Activated naive CD8-positive, alpha-beta T cell (primary cell): ENCODE measurements around the gene NRG2.

Source experiments
- H3K27ac Mint-ChIP-seq: one replicate; pipeline ENCODE4 v1.8.0; 2021; ENCODE audit warnings: mixed read lengths
- H3K27me3 Mint-ChIP-seq: one replicate; pipeline ENCODE4 v1.8.0; 2021; ENCODE audit warnings: mixed read lengths
- H3K36me3 Mint-ChIP-seq: one replicate; pipeline ENCODE4 v1.8.0; 2021; ENCODE audit warnings: mixed read lengths
- H3K4me1 Mint-ChIP-seq: one replicate; pipeline ENCODE4 v1.8.0; 2021; ENCODE audit warnings: low read depth, mixed read lengths
- H3K4me3 Mint-ChIP-seq: one replicate; pipeline ENCODE4 v1.8.0; 2021; ENCODE audit warnings: mild to moderate bottlenecking, mixed read lengths
- H3K9me3 Mint-ChIP-seq: one replicate; pipeline ENCODE4 v1.8.0; 2021; ENCODE audit warnings: low read depth, mixed read lengths

The NRG2 gene

DNA sequence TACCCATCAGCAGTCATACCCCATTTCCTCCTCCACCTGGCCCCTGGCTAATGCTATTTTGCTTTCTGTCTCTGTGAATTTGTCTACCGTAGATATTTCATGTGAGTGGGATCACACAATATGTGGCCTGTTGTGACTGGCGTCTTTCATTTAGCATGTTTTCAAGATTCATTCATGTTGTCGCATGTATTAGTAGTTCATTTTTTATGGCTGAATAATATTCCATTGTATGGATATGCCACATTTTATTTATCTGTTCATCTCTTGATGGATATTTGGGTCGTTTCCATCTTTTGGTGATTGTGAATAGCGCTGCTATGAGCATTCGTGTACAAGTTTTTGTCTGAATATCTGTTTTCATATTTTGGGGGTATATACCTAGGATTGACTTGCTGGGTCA, 213.6 kb downstream of the NRG2 start:
- Mint-ChIP-seq H3K4me1 (no peaks in the 10 kb centered on the region), H3K36me3 (no peaks in the 10 kb centered on the region), H3K4me3 (no peak overlapping the region), H3K9me3 (no peaks in the 10 kb centered on the region), H3K27me3 (no peaks in the 10 kb centered on the region), H3K27ac (no peak overlapping the region)

GRCh38 chr5:139828207-139828895, 214.7 kb downstream of the NRG2 start:
- H3K27me3 Mint-ChIP-seq: no peaks in the 10 kb centered on the region
- no peaks in the 10 kb centered on the region for H3K4me1 Mint-ChIP-seq
- H3K27ac Mint-ChIP-seq: no peak overlapping the region
- H3K36me3 Mint-ChIP-seq: no peaks in the 10 kb centered on the region
- no peak overlapping the region for H3K4me3 Mint-ChIP-seq
- no peaks in the 10 kb centered on the region for H3K9me3 Mint-ChIP-seq

GRCh38 chr5:139825690-139826089, 217.4 kb downstream of the NRG2 start:
- Mint-ChIP-seq H3K36me3 (no peaks in the 10 kb centered on the region), H3K9me3 (no peaks in the 10 kb centered on the region), H3K4me1 (no peaks in the 10 kb centered on the region), H3K4me3 (no peak overlapping the region), H3K27me3 (no peaks in the 10 kb centered on the region), H3K27ac (no peak overlapping the region)

GRCh38 chr5:139823757-139824355, 219.2 kb downstream of the NRG2 start:
- H3K27ac Mint-ChIP-seq: no peak overlapping the region
- H3K27me3 Mint-ChIP-seq: no peaks in the 10 kb centered on the region
- H3K4me1 Mint-ChIP-seq: no peaks in the 10 kb centered on the region
- H3K9me3 Mint-ChIP-seq: peaks cover 2% of the 10 kb centered on the region
- peaks cover 2% of the 10 kb centered on the region for H3K36me3 Mint-ChIP-seq
- H3K4me3 Mint-ChIP-seq: no peak overlapping the region

DNA sequence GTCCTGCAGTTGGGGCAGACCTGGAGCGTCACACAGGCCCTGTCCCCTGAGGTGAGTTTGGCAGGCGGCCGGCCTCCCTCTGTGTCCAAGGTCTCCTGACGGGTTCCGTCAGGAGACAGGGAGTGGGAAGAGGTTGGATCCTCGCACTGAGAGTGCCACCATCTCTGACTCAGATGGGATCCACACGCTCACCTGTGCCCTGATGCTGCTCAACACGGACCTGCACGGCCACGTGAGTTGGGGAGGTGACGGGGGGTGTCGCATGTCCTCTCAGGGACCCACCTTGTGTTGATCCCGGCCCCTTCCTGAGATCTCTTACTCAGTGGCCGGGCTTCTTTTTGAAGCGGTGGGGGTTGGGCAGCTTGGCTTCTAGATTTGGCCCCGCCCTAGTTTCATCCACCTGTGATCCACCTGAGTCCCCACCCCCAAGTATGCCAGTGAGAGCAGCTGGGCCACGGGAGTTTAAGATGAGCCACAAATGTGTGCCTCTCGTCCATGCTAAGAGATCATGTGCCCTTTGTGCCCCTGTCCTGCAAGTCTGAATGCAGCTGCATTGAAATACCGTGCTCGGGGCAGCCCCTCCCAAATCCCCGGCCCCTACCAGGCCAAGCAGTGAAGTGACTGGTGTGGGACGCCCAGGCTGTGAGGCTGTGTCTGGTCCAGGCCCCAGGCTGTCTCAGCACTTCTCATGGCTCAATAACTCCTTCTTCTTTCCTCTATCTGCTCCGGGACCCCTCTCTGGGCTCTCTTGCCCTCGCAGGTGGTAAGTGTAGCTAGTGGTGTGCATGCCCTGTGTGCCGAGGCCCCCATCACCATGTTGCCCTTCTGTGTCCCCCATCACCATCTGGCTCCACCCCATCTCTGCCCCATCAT, 220.3 kb downstream of the NRG2 start:
- Mint-ChIP-seq H3K4me3 (no peak overlapping the region), H3K36me3 (peaks cover 3% of the 10 kb centered on the region), H3K4me1 (no peaks in the 10 kb centered on the region), H3K27ac (no peak overlapping the region), H3K9me3 (peaks cover 7% of the 10 kb centered on the region), H3K27me3 (peaks cover under 1% of the 10 kb centered on the region)

GRCh38 chr5:139821806-139822552, 221.1 kb downstream of the NRG2 start:
- H3K4me1 Mint-ChIP-seq: no peaks in the 10 kb centered on the region
- peaks cover 3% of the 10 kb centered on the region for H3K27me3 Mint-ChIP-seq
- peaks cover 3% of the 10 kb centered on the region for H3K36me3 Mint-ChIP-seq
- H3K27ac Mint-ChIP-seq: no peak overlapping the region
- H3K9me3 Mint-ChIP-seq: peaks cover 7% of the 10 kb centered on the region
- no peak overlapping the region for H3K4me3 Mint-ChIP-seq

GRCh38 chr5:139820606-139821005, 222.5 kb downstream of the NRG2 start:
- H3K4me3 Mint-ChIP-seq: no peak overlapping the region
- no peaks in the 10 kb centered on the region for H3K4me1 Mint-ChIP-seq
- peaks cover 3% of the 10 kb centered on the region for H3K27me3 Mint-ChIP-seq
- no peak overlapping the region for H3K27ac Mint-ChIP-seq
- peaks cover 3% of the 10 kb centered on the region for H3K36me3 Mint-ChIP-seq
- H3K9me3 Mint-ChIP-seq: peaks cover 7% of the 10 kb centered on the region

DNA sequence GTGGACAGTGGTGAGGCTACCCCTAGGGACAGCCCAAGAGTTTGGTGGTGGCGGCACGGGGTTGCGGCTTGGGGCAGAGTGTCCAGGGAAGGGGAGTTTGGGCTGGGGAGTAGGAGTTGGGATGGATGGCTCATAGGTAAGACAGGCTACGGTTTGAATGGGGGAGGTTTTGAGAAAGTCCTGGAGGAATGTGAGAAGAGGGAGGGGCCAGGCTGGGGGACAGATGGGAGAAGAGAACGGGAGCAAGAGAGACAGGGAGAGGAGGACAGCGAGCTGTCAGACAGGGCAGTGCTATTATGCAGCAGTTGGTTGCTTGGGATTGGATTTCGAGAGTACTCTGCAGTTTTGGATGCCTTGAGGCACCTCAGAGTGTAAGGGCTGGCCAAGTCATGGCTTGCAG, 223.0 kb downstream of the NRG2 start:
- Mint-ChIP-seq H3K4me1 (no peaks in the 10 kb centered on the region), H3K27me3 (peaks cover 3% of the 10 kb centered on the region), H3K27ac (no peak overlapping the region), H3K4me3 (no peak overlapping the region), H3K9me3 (peaks cover 7% of the 10 kb centered on the region), H3K36me3 (peaks cover 3% of the 10 kb centered on the region)

- Mint-ChIP-seq H3K4me1 (no peaks in the 10 kb centered on the region), H3K9me3 (peaks cover 7% of the 10 kb centered on the region), H3K4me3 (no peak overlapping the region), H3K36me3 (peaks cover 3% of the 10 kb centered on the region), H3K27ac (no peak overlapping the region), H3K27me3 (peaks cover 3% of the 10 kb centered on the region)
These were observed 225.1 kb downstream of the NRG2 start for GRCh38 chr5:139817970-139818369.

DNA sequence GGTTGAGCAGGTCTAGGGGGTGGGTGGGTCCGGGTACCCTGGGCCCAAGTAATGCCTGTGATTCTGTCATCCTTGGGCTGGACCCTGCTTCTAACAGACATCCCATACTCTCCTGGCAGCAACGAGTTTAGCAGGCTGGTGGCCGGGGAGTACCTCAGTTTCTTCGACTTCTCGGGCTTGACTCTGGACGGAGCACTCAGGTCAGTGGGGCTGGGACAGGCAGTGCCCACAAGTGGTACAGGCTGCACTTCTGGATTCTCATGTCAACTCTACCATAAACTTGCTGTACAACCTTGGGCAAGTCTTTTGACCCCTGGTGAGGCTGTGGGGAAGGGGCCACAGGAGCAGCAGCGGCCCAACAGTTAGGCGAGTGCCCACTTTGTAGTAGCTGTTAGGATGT, 225.7 kb downstream of the NRG2 start:
- Mint-ChIP-seq H3K36me3 (peaks cover 3% of the 10 kb centered on the region), H3K4me3 (no peak overlapping the region), H3K27ac (no peak overlapping the region), H3K4me1 (no peaks in the 10 kb centered on the region), H3K27me3 (peaks cover 3% of the 10 kb centered on the region), H3K9me3 (peaks cover 7% of the 10 kb centered on the region)

DNA sequence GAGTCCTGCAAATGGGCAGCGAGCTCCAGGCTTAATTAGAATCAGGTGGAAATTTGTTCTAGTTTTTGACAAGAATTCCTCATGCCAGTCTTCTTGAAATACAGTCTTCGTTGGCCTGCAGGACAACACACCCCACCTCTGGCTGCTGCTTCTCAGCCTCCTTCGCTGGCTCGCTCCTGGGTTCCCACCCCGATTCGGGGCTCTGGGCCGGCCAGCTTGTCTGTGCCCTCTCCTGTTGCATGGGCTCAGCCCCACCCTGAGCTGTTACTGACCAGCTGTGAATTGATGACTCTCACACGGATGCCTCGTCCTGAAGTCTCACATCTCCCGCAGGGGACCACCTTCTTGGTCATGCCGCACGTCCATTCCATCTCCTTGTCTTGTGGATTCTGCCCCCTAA, 226.5 kb downstream of the NRG2 start:
- Mint-ChIP-seq H3K4me3 (no peak overlapping the region), H3K27ac (no peak overlapping the region), H3K36me3 (peaks cover 3% of the 10 kb centered on the region), H3K4me1 (no peaks in the 10 kb centered on the region), H3K27me3 (peaks cover 3% of the 10 kb centered on the region), H3K9me3 (peaks cover 7% of the 10 kb centered on the region)

DNA sequence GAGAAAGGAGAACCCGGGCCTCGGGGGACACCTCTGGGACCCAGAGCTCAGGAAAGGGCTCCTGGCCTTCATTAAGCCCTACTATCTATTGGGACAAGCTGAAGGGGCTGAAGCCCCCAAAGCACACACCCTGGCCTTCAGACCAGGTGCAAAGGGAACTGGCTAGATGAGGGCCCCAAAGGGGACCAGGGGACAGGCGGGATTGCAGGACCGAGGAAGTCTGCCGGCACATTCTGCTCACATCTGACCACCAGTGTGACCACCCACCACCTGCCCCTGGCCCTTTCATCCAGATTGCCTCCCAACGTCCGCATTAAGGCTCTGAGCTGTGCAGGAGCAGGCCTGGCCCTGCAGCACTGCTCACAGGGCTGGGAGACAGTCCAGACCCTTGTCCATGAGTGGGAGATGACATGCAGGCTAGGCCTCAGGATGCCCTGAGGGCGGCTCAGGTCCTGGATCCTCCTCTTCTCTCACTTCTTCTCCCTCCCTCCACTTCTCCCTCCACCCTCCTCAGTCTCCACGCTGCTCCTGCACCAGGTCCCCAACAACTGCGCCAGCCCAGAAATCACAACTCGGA, 228.3 kb downstream of the NRG2 start:
- H3K9me3 Mint-ChIP-seq: peaks cover 7% of the 10 kb centered on the region
- peaks cover 3% of the 10 kb centered on the region for H3K36me3 Mint-ChIP-seq
- H3K27ac Mint-ChIP-seq: no peak overlapping the region
- peaks cover 3% of the 10 kb centered on the region for H3K27me3 Mint-ChIP-seq
- no peak overlapping the region for H3K4me3 Mint-ChIP-seq
- no peaks in the 10 kb centered on the region for H3K4me1 Mint-ChIP-seq

DNA sequence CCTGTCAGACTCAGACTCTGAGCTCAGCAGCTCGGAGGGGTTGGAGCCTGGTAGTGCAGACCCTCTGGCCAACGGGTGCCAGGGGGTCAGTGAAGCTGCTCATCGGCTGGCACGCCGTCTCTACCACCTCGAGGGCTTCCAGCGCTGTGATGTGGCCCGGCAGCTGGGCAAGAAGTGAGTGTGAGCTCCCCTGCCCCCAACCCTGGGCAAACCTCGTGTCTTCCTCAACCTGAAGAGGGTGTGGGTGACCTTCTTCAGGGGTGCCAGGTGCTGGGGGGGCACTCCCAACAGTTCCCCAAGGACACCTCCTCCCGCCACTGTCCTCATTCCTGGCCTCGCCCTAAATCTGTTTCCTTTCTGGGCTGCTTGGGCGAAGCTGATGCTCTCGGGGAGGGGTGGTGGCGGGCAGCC, 228.9 kb downstream of the NRG2 start:
- H3K4me3 Mint-ChIP-seq: no peak overlapping the region
- H3K27ac Mint-ChIP-seq: no peak overlapping the region
- peaks cover 7% of the 10 kb centered on the region for H3K9me3 Mint-ChIP-seq
- H3K4me1 Mint-ChIP-seq: no peaks in the 10 kb centered on the region
- peaks cover 3% of the 10 kb centered on the region for H3K36me3 Mint-ChIP-seq
- peaks cover 3% of the 10 kb centered on the region for H3K27me3 Mint-ChIP-seq
